HCT116 (cell line): ENCODE data around the gene CATSPERD. TPM values are rescaled to one million over a fixed set of nuclear protein-coding genes. Genes with fewer than 3 reads are reported as not detected.

Experiments
- ATAC-seq: fragments of 200-7000 bp; cut with Tn5 transposase; 2 replicates; pipeline ENCODE4 v1.9.1; 2020; ENCODE audit warnings: mild to moderate bottlenecking, moderate library complexity
- BruUV-seq: library from RNA; stranded (reverse); fragments of 400-500 nt; replicated peaks from 2 replicates; lab custom pipeline; 2021; lab: Mats Ljungman, UMichigan
- CTCF ChIA-PET: fragments of 300-600 bp; sonication (Branson Sonifier 250); formaldehyde crosslinking; loops from one replicate; lab custom pipeline; 2021; ENCODE audit warnings: antibody characterized with exemption; lab: Charles Lee
- POLR2A ChIA-PET: fragments of 300-600, 350-600 bp; sonication (Branson Sonifier 250); formaldehyde crosslinking; loops from one replicate; lab custom pipeline; 2021; ENCODE audit warnings: antibody characterized with exemption; lab: Charles Lee
- RAD21 ChIA-PET, 2 experiments: fragments of 300-600 bp; sonication (Branson Sonifier 250); formaldehyde crosslinking; loops; one replicate each; lab custom pipeline; 2023; ENCODE audit warnings: low total read pairs in 2 of 2; ENCODE audit not compliant: uncharacterized antibody in 2 of 2, unreplicated experiment in 2 of 2, low non-redundant PET in 1 of 2; lab: Charles Lee
- DNase-seq: peaks from one replicate; pipeline ENCODE4 v3.0.0-alpha.2; 2010; ENCODE audit warnings: low read depth, low spot score
- H2AFZ ChIP-seq: fragments of 200-600 bp; shearing (Covaris generic), sonication (generic); 2 replicates; pipeline ENCODE4 v1.6.1; 2017; ENCODE audit warnings: low read depth, mixed run types, mixed read lengths, antibody characterized with exemption, low read length; ENCODE audit not compliant: poor library complexity, severe bottlenecking
- H3K27ac ChIP-seq: 2 replicates; pipeline ENCODE4 v1.5.1; 2012; ENCODE audit warnings: low read depth, low read length
- H3K27me3 ChIP-seq: fragments of 200-600 bp; sonication (generic); 2 replicates; pipeline ENCODE4 v1.6.1; 2016; ENCODE audit warnings: mixed run types, low read length, mixed read lengths; ENCODE audit not compliant: insufficient read depth
- H3K36me3 ChIP-seq, 2 experiments: fragments of 200-500 bp in 1 of 2; fragments of 200-600 bp in 1 of 2; sonication (Bioruptor generic) in 1 of 2; sonication (generic) in 1 of 2; 2 replicates each; pipeline versions ENCODE4 v1.5.1 to v1.6.1; 2014 to 2016; ENCODE audit warnings: low read length in 2 of 2, inconsistent platforms in 1 of 2, mixed read lengths in 1 of 2, mixed run types in 1 of 2; ENCODE audit not compliant: insufficient read depth in 2 of 2, control insufficient read depth in 1 of 2
- H3K4me1 ChIP-seq, 2 experiments: fragments of 200-600 bp in 1 of 2; sonication (generic) in 1 of 2; 2 replicates each; pipeline versions ENCODE4 v1.5.1 to v1.6.1; 2012 to 2017; ENCODE audit warnings: low read length in 2 of 2, inconsistent platforms in 1 of 2, mild to moderate bottlenecking in 1 of 2, mixed read lengths in 1 of 2, mixed run types in 1 of 2, moderate library complexity in 1 of 2; ENCODE audit not compliant: insufficient read depth in 2 of 2, control insufficient read depth in 1 of 2
- H3K4me2 ChIP-seq: fragments of 200-600 bp; sonication (generic); 2 replicates; pipeline ENCODE4 v1.6.1; 2017; ENCODE audit warnings: mixed run types, low read length, mixed read lengths
- H3K4me3 ChIP-seq, 2 experiments: fragments of 200-600 bp in 1 of 2; sonication (generic) in 1 of 2; replicated peaks in 1 of 2; 2 replicates each; pipeline ENCODE4 v1.5.1; 2011 to 2016; ENCODE audit warnings: low read length in 2 of 2, control low read depth in 1 of 2, low read depth in 1 of 2, mild to moderate bottlenecking in 1 of 2, mixed read lengths in 1 of 2, mixed run types in 1 of 2
- H3K79me2 ChIP-seq: fragments of 200-600 bp; sonication (generic); 2 replicates; pipeline ENCODE4 v1.6.1; 2017; ENCODE audit warnings: mild to moderate bottlenecking, mixed run types, low read length, moderate library complexity, mixed read lengths; ENCODE audit not compliant: insufficient read depth
- H3K9ac ChIP-seq: fragments of 200-600 bp; sonication (generic); 2 replicates; pipeline ENCODE4 v1.6.1; 2016; ENCODE audit warnings: low read length, mixed read lengths
- H3K9me2 ChIP-seq: fragments of 200-600 bp; sonication (generic), shearing (Covaris generic); 2 replicates; pipeline ENCODE4 v1.6.1; 2017; ENCODE audit warnings: mixed run types, mild to moderate bottlenecking, moderate library complexity; ENCODE audit not compliant: insufficient read depth
- H3K9me3 ChIP-seq, 2 experiments: fragments of 200-500 bp in 1 of 2; fragments of 200-600 bp in 1 of 2; sonication (Bioruptor generic) in 1 of 2; sonication (generic) in 1 of 2; 2 replicates each; pipeline ENCODE4 v1.6.1; 2014 to 2017; ENCODE audit warnings: low read length in 2 of 2, mixed read lengths in 2 of 2, inconsistent platforms in 1 of 2, low read depth in 1 of 2, mild to moderate bottlenecking in 1 of 2, mixed run types in 1 of 2, moderate library complexity in 1 of 2; ENCODE audit not compliant: control insufficient read depth in 1 of 2, insufficient read depth in 1 of 2
- H4K20me1 ChIP-seq: fragments of 200-600 bp; sonication (generic), shearing (Covaris generic); 2 replicates; pipeline ENCODE4 v1.6.1; 2017; ENCODE audit warnings: mixed run types, mild to moderate bottlenecking, moderate library complexity; ENCODE audit not compliant: insufficient read depth
- CBX3 ChIP-seq: IDR thresholded peaks from 2 replicates; pipeline ENCODE4 v1.6.1; 2012; ENCODE audit warnings: low read depth
- CEBPB ChIP-seq: IDR thresholded peaks from 2 replicates; pipeline ENCODE4 v1.6.1; 2012; ENCODE audit warnings: low read depth
- EGR1 ChIP-seq: IDR thresholded peaks from 2 replicates; pipeline ENCODE4 v1.6.1; 2012; ENCODE audit warnings: low read depth
- ELF1 ChIP-seq: IDR thresholded peaks from 2 replicates; pipeline ENCODE4 v1.6.1; 2012; ENCODE audit warnings: low read depth, borderline replicate concordance
- EZH2phosphoT487 ChIP-seq: fragments of 200-600 bp; IDR thresholded peaks from 2 replicates; pipeline ENCODE4 v1.6.1; 2018; ENCODE audit warnings: antibody characterized with exemption, borderline replicate concordance
- JUND ChIP-seq: IDR thresholded peaks from 2 replicates; pipeline ENCODE4 v1.6.1; 2012
- SP1 ChIP-seq: IDR thresholded peaks from 2 replicates; pipeline ENCODE4 v1.6.1; 2012; ENCODE audit warnings: low read depth
- SRF ChIP-seq: IDR thresholded peaks from 2 replicates; pipeline ENCODE4 v1.6.1; 2012; ENCODE audit warnings: low read depth
- ZNF274 ChIP-seq: fragments of 200-500 bp; sonication (Bioruptor generic); IDR thresholded peaks from 2 replicates; pipeline ENCODE4 v1.6.1; 2014; ENCODE audit warnings: mild to moderate bottlenecking, low read depth, low read length, inconsistent platforms
- intact Hi-C: fragments of 100-400 bp; cut with micrococcal nuclease; formaldehyde crosslinking; loops from 2 replicates; pipeline ENCODE4 v1.10.0; 2022
- total RNA-seq: library from RNA; stranded (reverse); gene quantifications from one replicate; pipeline ENCODE4 v1.2.1, GENCODE V29; 2021; ENCODE audit not compliant: unreplicated experiment
- TF ChIP-seq, protein P1 (sequence below): IDR thresholded peaks from 2 replicates; pipeline ENCODE4 v1.6.1; 2012
- TF ChIP-seq, protein P2 (sequence below): IDR thresholded peaks from 2 replicates; pipeline ENCODE4 v1.6.1; 2012; ENCODE audit warnings: low read depth
- TF ChIP-seq, protein P3 (sequence below), 3 experiments: fragments of 200-600 bp in 1 of 3; sonication (generic) in 1 of 3; IDR thresholded peaks in 2 of 3; conservative IDR thresholded peaks in 1 of 3; 2 replicates each; pipeline ENCODE4 v1.5.1; 2012 to 2017; ENCODE audit warnings: low read depth in 2 of 3, low read length in 2 of 3, antibody characterized with exemption in 1 of 3, borderline replicate concordance in 1 of 3, control low read depth in 1 of 3, mild to moderate bottlenecking in 1 of 3, mixed read lengths in 1 of 3, mixed run types in 1 of 3, moderate library complexity in 1 of 3; ENCODE audit not compliant: insufficient read depth in 1 of 3

The CATSPERD gene
- total RNA-seq, 1 experiment from 2014 or later = not detected

GRCh38 chr19:5753743-5754142 lies 33.3 kb downstream of the CATSPERD start (continued):
- no peak for TF ChIP-seq ELF1
- TF ChIP-seq SRF = no peak
- no peak for TF ChIP-seq EZH2phosphoT487
- TF ChIP-seq JUND = no peak
- TF ChIP-seq, protein P1, sequence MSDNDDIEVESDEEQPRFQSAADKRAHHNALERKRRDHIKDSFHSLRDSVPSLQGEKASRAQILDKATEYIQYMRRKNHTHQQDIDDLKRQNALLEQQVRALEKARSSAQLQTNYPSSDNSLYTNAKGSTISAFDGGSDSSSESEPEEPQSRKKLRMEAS = no peak
- TF ChIP-seq CEBPB = no peak
- no peak for TF ChIP-seq CBX3
- TF ChIP-seq EGR1 = no peak
- no peak for TF ChIP-seq ZNF274

DNA sequence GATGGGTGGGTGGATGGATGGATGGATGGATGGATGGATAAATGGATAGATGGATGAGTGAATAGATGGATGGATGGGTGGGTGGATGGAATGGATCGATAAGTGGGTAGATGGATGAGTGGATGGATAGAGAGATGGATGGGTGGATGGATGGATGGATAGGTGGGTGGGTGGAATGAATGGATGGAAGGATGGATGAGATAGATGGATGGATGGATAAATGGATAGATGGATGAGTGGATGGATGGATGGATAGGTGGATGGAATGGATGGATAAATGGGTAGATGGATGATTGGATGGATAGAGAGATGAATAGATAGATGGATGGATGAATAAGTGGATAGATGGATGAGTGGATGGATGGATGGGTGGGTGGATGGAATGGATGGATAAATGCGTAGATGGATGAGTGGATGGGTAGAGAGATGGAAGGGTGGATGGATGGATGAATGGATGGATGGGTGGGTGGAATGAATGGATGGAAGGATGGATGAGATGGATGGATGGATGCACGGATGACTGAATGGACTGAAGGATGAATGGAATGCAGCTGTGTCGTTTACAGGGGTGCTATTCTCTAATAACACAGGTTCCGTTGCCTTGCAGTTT lies 42.3 kb downstream of the CATSPERD start:
- CTCF ChIA-PET = no interaction called here

More for the DNA sequence above, 42.3 kb downstream of the CATSPERD start:
- H3K79me2 ChIP-seq = no peaks in the 10 kb centered on the region
- BruUV-seq = no TSS peak
- no peak for ATAC-seq
- no peak overlapping the region for H3K4me3 ChIP-seq
- H3K36me3 ChIP-seq = no peaks in the 10 kb centered on the region
- H3K27me3 ChIP-seq = no peaks in the 10 kb centered on the region
- H3K4me1 ChIP-seq = no peaks in the 10 kb centered on the region
- H4K20me1 ChIP-seq = no peaks in the 10 kb centered on the region
- H3K9ac ChIP-seq = no peak overlapping the region
- no peaks in the 10 kb centered on the region for H3K9me3 ChIP-seq
- no peak for DNase-seq
- H3K4me2 ChIP-seq = no peak overlapping the region
- H2AFZ ChIP-seq = no peak overlapping the region
- H3K9me2 ChIP-seq = no peaks in the 10 kb centered on the region
- H3K27ac ChIP-seq = no peak overlapping the region
- TF ChIP-seq, protein P2, sequence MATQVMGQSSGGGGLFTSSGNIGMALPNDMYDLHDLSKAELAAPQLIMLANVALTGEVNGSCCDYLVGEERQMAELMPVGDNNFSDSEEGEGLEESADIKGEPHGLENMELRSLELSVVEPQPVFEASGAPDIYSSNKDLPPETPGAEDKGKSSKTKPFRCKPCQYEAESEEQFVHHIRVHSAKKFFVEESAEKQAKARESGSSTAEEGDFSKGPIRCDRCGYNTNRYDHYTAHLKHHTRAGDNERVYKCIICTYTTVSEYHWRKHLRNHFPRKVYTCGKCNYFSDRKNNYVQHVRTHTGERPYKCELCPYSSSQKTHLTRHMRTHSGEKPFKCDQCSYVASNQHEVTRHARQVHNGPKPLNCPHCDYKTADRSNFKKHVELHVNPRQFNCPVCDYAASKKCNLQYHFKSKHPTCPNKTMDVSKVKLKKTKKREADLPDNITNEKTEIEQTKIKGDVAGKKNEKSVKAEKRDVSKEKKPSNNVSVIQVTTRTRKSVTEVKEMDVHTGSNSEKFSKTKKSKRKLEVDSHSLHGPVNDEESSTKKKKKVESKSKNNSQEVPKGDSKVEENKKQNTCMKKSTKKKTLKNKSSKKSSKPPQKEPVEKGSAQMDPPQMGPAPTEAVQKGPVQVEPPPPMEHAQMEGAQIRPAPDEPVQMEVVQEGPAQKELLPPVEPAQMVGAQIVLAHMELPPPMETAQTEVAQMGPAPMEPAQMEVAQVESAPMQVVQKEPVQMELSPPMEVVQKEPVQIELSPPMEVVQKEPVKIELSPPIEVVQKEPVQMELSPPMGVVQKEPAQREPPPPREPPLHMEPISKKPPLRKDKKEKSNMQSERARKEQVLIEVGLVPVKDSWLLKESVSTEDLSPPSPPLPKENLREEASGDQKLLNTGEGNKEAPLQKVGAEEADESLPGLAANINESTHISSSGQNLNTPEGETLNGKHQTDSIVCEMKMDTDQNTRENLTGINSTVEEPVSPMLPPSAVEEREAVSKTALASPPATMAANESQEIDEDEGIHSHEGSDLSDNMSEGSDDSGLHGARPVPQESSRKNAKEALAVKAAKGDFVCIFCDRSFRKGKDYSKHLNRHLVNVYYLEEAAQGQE = no peak
- no peak for TF ChIP-seq SP1
- no peak for TF ChIP-seq CEBPB
- TF ChIP-seq, protein P3, sequence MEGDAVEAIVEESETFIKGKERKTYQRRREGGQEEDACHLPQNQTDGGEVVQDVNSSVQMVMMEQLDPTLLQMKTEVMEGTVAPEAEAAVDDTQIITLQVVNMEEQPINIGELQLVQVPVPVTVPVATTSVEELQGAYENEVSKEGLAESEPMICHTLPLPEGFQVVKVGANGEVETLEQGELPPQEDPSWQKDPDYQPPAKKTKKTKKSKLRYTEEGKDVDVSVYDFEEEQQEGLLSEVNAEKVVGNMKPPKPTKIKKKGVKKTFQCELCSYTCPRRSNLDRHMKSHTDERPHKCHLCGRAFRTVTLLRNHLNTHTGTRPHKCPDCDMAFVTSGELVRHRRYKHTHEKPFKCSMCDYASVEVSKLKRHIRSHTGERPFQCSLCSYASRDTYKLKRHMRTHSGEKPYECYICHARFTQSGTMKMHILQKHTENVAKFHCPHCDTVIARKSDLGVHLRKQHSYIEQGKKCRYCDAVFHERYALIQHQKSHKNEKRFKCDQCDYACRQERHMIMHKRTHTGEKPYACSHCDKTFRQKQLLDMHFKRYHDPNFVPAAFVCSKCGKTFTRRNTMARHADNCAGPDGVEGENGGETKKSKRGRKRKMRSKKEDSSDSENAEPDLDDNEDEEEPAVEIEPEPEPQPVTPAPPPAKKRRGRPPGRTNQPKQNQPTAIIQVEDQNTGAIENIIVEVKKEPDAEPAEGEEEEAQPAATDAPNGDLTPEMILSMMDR (IDR thresholded peaks at IDR 0.05 in 2 of 3, conservative IDR thresholded peaks at IDR 0.05 in 1 of 3; ENCODE audit: borderline replicate concordance in 1 of 3, insufficient read depth in 1 of 3, low read depth in 2 of 3, low read length in 2 of 3) = no peak
- TF ChIP-seq, all 23 proteins: peak for 0
- RAD21 ChIA-PET = no interaction called here
- intact Hi-C loops = no loop called here
- POLR2A ChIA-PET = no interaction called here
